AG09309 (cell line): ENCODE data around the gene TMEM185B.

ENCODE experiments used
- DNase-seq: peaks from one replicate; pipeline ENCODE4 v3.0.0-alpha.2; 2010; ENCODE audit warnings: low read depth
- H3K4me3 ChIP-seq: 2 replicates; pipeline ENCODE4 v1.5.1; 2011; ENCODE audit warnings: mild to moderate bottlenecking, low read depth, low read length, moderate library complexity; ENCODE audit not compliant: control insufficient read depth
- CTCF ChIP-seq: IDR thresholded peaks from 2 replicates; pipeline ENCODE4 v1.5.1; 2011; ENCODE audit warnings: mild to moderate bottlenecking, low read depth, low read length, inconsistent platforms; ENCODE audit not compliant: insufficient read depth, control insufficient read depth; ENCODE audit errors: missing control alignments

Gene TMEM185B

GRCh38 chr2:120251880-120252224, 28.7 kb upstream of the TMEM185B start:
- H3K4me3 ChIP-seq, result peak overlapping the region; percentile 65
- no peak for TF ChIP-seq CTCF
- no peak for DNase-seq

- no peak overlapping the region for H3K4me3 ChIP-seq
- TF ChIP-seq CTCF, result no peak
- DNase-seq, result no peak
Measured at GRCh38 chr2:120251078-120251477, 27.9 kb upstream of the TMEM185B start.

- no peak for DNase-seq
- no peak for TF ChIP-seq CTCF
- H3K4me3 ChIP-seq, result no peak overlapping the region
Measured at GRCh38 chr2:120250640-120251039, 27.4 kb upstream of the TMEM185B start.

DNA sequence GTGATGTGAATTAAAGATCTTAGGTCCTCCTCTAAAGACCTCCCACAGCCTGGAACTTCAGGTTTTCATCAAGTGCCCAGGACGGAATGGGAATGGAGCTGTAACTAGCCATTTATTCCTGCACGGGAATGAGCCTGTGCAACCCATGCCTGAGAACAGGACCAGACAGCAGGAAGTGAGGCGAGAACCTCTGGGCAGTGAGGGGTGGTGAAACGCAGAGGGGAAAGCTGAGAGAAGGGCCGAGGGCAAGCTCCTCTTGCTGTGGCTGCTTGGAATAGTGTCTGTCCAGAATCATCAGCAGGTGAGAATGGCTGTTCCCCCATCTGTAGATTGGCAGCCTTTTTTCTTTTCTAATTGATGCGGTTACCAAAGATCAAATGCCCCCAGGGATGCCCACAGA, 24.7 kb upstream of the TMEM185B start:
- no peak overlapping the region for H3K4me3 ChIP-seq
- no peak for TF ChIP-seq CTCF
- no peak for DNase-seq

DNA sequence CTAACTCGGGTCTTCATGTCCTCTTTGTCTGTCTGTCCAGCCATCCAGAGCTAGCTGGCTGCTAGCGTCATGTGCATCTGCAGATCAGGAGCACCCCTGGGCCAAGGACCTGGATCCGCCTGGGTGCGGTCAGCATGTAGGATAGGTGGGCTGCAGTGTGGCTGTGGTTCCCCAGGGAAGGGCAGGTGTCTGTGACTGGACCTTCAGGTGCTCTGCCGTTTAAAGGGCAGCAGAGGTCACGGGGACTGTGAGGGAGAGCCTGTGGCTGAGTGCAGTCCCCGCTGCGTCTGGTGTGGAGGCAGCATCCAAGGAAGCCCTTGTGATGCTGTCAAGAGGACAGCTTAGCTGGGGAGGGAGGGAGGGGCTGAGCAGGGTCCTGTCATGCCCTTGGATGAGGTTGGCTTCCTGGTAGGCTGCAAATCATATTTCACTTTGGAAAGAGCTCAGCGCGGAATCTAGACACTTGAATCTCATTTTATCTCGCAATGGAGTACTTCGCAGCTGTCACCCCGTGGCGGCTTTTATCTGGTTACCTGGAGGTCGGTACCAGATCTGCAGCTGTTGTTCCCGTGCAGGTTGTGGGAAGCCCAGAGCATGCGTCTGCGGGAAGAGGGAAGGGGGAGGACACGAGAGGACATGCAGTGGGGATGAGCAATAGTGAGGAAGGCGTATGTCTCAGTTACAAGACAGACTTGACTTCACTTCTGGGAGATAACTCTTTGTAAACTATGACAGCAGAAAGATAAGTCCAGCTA, 23.5 kb upstream of the TMEM185B start:
- TF ChIP-seq CTCF, result no peak
- no peak overlapping the region for H3K4me3 ChIP-seq
- DNase-seq, result no peak

GRCh38 chr2:120245520-120246332, 22.5 kb upstream of the TMEM185B start:
- no peak overlapping the region for H3K4me3 ChIP-seq
- no peak for DNase-seq
- no peak for TF ChIP-seq CTCF
